Keratinocyte (primary cell): ENCODE measurements around the gene FUCA1.

ENCODE experiments used
- CTCF ChIP-seq, 3 experiments: IDR thresholded peaks in 1 of 3; conservative IDR thresholded peaks in 1 of 3; optimal IDR thresholded peaks in 1 of 3; 2 replicates in 2 of 3; 3 replicates in 1 of 3; pipeline versions ENCODE3 to v1.5.1; 2011; ENCODE audit warnings: low read length in 3 of 3, mild to moderate bottlenecking in 3 of 3, moderate library complexity in 2 of 3, control low read depth in 1 of 3, inconsistent platforms in 1 of 3; ENCODE audit not compliant: insufficient read depth in 2 of 3; ENCODE audit errors: extremely low read depth in 1 of 3
- EZH2 ChIP-seq: IDR thresholded peaks from one replicate; pipeline ENCODE4 v1.6.1; 2012; ENCODE audit warnings: inconsistent platforms, mild to moderate bottlenecking, low read length, moderate library complexity

GRCh38 chr1:23837908-23838307 lies 30.2 kb downstream of the FUCA1 start:
- TF ChIP-seq CTCF (optimal IDR thresholded peaks at IDR 0.05 in 1 of 3, IDR thresholded peaks at IDR 0.05 in 1 of 3, conservative IDR thresholded peaks at IDR 0.05 in 1 of 3; ENCODE audit: extremely low read depth in 1 of 3, insufficient read depth in 2 of 3, low read length in 3 of 3), result no peak
- TF ChIP-seq EZH2, result no peak
